ENCODE results near the gene COL5A1.
"Not testable (repeated sequence)": the region's sequence is repeated elsewhere in the genome, so short reads cannot be mapped to it uniquely, and the experiment has no call there.

Gene COL5A1

GRCh38 chr9:134640506-134641172 is 964 bp upstream of the COL5A1 start:
- no peaks in the 10 kb centered on the region for H3K27me3 ChIP-seq
- no peak for TF ChIP-seq CTCF (IDR thresholded peaks at IDR 0.05)
- H3K27ac ChIP-seq = peak overlapping the region; percentile 96 to 98
- peak overlapping the region; percentile 82 to 91 for H3K4me3 ChIP-seq
- no peak for DNase-seq
- H3K4me1 ChIP-seq = peaks cover 0 to 36% (median 20%) of the 10 kb centered on the region in 4 donors
- no peaks in the 10 kb centered on the region for H3K9me3 ChIP-seq
- no peaks in the 10 kb centered on the region for H3K36me3 ChIP-seq
- intact Hi-C loops (cut with DNase I; ENCODE audit: low total_unique reads) = loop anchor here (5.0 to 10.0 kb wide), 2 partner anchors 188 to 466 kb away; no protein-coding TSS in a partner anchor

GRCh38 chr9:134641990-134642384 is 384 bp downstream of the COL5A1 start:
- intact Hi-C loops (cut with DNase I; ENCODE audit: low total_unique reads) = loop anchor here (5.0 to 10.0 kb wide), 2 partner anchors 190 to 467 kb away; no protein-coding TSS in a partner anchor
- Histone ChIP-seq H3K4me1 (peaks cover 0 to 50% (median 33%) of the 10 kb centered on the region in 4 donors), H3K36me3 (no peaks in the 10 kb centered on the region), H3K9me3 (no peaks in the 10 kb centered on the region), H3K4me3 (peak overlapping the region; percentile 82 to 91), H3K27ac (peak overlapping the region; percentile 96 to 98), H3K27me3 (no peaks in the 10 kb centered on the region)
- TF ChIP-seq CTCF (IDR thresholded peaks at IDR 0.05) = no peak
- no peak for DNase-seq

GRCh38 chr9:134642385-134643181 is 980 bp downstream of the COL5A1 start:
- DNase-seq = peak; percentile 79 to 89

GRCh38 chr9:134643222-134643671 is 1.6 kb downstream of the COL5A1 start:
- TF ChIP-seq CTCF (IDR thresholded peaks at IDR 0.05) = no peak
- no peaks in the 10 kb centered on the region for H3K9me3 ChIP-seq
- DNase-seq = no peak
- no peaks in the 10 kb centered on the region for H3K27me3 ChIP-seq
- H3K4me1 ChIP-seq = peaks cover 0 to 61% (median 45%) of the 10 kb centered on the region in 4 donors
- intact Hi-C loops (cut with DNase I; ENCODE audit: low total_unique reads) = loop anchor here (5.0 to 10.0 kb wide), 2 partner anchors 191 to 468 kb away; no protein-coding TSS in a partner anchor
- H3K36me3 ChIP-seq = no peaks in the 10 kb centered on the region
- peak overlapping the region; percentile 96 to 98 for H3K27ac ChIP-seq
- H3K4me3 ChIP-seq = peak overlapping the region; percentile 82 to 91

More at GRCh38 chr9:134642385-134643181, 980 bp downstream of the COL5A1 start:
- Histone ChIP-seq H3K27me3 (no peaks in the 10 kb centered on the region), H3K36me3 (no peaks in the 10 kb centered on the region), H3K4me3 (peak overlapping the region; percentile 82 to 91), H3K9me3 (no peaks in the 10 kb centered on the region), H3K27ac (peak overlapping the region; percentile 96 to 98), H3K4me1 (peaks cover 0 to 56% (median 39%) of the 10 kb centered on the region in 4 donors)
- intact Hi-C loops (cut with DNase I; ENCODE audit: low total_unique reads) = loop anchor here (5.0 to 10.0 kb wide), 2 partner anchors 190 to 468 kb away; no protein-coding TSS in a partner anchor
- TF ChIP-seq CTCF (IDR thresholded peaks at IDR 0.05) = peak in 1 of 2 experiments; percentile 13

- peak overlapping the region; percentile 85 to 96 for H3K27ac ChIP-seq
- peak overlapping the region; percentile 82 to 91 for H3K4me3 ChIP-seq
- H3K4me1 ChIP-seq = peaks cover 0 to 73% (median 56%) of the 10 kb centered on the region in 4 donors
- intact Hi-C loops (cut with DNase I; ENCODE audit: low total_unique reads) = loop anchor here (5.0 to 10.0 kb wide), 2 partner anchors 192 to 470 kb away; no protein-coding TSS in a partner anchor
- not testable (repeated sequence) for DNase-seq, H3K27me3 ChIP-seq, H3K36me3 ChIP-seq, H3K9me3 ChIP-seq
Measured at GRCh38 chr9:134644401-134644724, 2.8 kb downstream of the COL5A1 start.

Data from tibial artery (tissue), 4 donors.